NCI-H2227 (cell line): Measurements from ENCODE around the gene FAM186B.

Source experiments
- DNase-seq: peaks from one replicate; lab custom pipeline; 2025; ENCODE audit not compliant: unreplicated experiment; lab: John Stamatoyannopoulos, UW

FAM186B gene

DNA sequence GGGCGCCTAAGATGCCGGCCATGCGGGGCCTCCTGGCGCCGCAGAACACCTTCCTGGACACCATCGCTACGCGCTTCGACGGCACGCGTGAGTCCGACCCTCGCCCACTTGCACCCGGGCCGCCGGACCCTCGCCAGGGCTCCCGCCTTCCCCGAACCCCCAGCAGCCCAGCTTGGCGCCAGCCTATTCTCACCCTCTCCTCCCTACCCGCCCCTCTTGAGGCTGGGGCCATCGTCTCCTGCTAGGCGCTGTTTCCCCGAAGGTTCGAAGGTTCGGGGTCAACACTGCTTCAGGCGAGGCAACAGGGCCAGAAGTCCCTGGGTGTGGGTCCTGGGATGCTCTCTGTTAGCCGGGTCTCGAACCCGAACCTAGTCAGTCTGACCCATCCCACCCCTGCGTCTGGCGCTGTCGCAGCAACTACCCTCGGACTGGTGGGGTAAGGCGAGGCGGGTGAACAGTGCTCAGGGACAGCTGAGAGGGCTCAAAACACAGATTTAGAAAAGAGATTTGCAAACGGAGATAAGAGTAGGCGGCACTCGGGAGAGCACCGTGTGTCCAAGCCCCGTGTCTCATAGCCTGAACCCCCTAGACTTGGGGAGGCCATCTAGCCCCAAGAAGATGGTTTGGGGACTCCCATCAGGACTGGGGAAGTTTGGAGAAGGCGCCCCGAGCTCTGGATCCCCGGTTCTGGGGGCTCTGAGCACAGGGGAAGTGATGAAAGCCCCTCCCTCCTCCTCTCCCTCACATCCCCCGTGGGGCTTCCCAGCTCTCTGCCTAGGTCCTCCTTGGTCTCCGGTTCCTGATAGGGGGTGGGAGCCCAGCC lies 65.8 kb downstream of the FAM186B start:
- no peak for DNase-seq

DNA sequence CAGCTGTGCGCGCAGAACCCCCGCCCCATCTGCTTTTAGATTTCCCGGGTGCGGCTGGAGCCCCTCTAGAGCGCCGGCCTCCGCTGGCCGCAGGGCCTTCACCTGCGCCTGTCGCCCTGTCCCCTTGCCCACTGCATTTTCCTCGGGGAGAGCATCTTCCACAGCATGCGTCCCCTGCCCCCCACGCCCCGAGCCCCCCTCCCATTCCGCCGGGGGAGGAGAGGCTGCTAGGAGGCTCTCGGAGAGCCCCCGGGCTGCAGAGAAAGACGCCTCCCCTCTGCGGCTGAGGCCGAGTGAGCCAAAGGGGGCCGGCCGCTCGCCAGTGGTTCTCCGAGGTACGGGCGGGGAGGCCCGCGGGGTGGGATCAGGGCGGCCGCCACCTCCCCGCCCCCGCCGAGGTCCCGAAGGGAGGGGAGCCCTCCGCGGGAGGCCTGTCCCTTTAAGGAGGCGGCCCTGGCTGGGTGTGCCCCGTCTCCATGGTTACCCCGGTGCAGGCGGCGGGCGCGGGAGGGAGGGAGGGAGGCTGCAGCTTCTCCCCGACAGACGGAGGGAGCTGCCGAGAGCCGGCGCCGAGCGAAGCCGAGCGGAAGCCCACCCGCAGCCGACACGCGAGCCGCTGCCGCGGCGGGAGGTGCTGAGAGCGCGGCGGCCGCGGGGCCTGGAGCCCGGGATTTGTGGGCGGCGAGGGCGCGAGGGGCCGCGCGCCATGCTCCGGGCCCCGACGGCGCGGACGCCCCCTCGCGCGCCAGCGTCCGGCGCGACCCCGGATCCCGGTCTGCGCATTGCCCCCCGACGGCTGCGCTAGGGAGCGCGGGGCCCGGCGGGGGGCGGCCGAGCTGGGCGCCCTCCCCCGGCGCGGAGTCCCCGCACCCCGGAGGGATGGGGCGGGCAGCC lies 66.7 kb downstream of the FAM186B start, which contains the start of gene KCNH3:
Gene KCNH3, plus strand, starts transcription at position 521 of the 894 bp plus-strand sequence. CDS start 387 bp downstream, outside the sequence.
- peak; percentile 85 for DNase-seq

DNA sequence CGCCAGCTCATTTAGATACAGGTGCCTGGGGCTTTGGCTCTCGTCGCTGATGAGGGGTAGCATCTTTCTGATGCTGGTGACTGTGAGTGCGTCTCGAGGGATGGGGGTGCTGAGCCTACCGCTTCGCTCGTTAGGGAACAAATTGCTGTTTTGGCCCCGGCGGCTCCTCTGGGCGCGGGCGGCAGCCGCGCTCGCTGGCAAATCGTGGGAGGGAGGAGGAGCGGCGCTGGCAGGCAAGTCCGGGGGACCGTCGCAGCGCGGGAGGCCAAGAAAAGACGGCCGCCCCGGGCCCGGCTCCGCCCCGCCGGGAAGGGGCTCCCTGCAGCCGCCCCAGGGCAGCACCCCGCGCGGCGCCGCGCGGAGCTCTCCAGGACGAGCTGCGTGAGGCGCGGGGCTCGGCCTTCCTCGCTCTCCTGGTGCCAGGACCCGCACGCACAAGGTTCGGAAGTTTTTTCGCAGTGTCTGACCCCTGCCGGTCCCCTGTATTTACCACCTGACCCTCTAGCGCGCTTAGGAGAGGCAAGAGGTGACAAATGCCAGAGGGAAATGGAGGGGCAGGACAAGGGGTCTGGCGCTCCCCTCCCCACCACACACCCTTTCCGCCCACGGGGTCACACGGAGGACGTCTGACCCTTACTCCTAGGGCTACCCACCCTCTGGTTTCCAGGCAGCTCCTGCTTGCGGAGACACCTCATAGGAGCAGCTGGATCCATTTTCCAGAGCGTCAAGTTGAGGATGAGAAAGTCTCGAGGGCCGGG lies 67.5 kb downstream of the FAM186B start:
- peak; percentile 54 for DNase-seq
